Suppressor macrophage treated with lipopolysaccharide for 1 hour (primary cell): ENCODE results near the gene SPDYE17.
A peak's percentile ranks its signal among the peaks of the same experiment; 100 is the strongest.
"Not testable (repeated sequence)": the region's sequence is repeated elsewhere in the genome, so short reads cannot be mapped to it uniquely, and the experiment has no call there.

ENCODE experiments used
- DNase-seq, 3 donors: peaks; one replicate each; pipeline ENCODE4 v3.0.0-alpha.2; 2020 to 2022

SPDYE17 gene

GRCh38 chr7:77032261-77032660 is at the start of gene SPDYE17:
SPDYE17 (minus strand) TSS chr7:77032361; CDS start chr7:77030570, 1,791 bp downstream.
- DNase-seq: not testable (repeated sequence)

GRCh38 chr7:77080236-77080635 is 48.1 kb upstream of the SPDYE17 start:
- DNase-seq: not testable (repeated sequence)

GRCh38 chr7:77079624-77080023 is 47.5 kb upstream of the SPDYE17 start:
- DNase-seq: not testable (repeated sequence)

GRCh38 chr7:77079112-77079511 is 47.0 kb upstream of the SPDYE17 start:
- DNase-seq: not testable (repeated sequence)

- not testable (repeated sequence) for DNase-seq
Observed at GRCh38 chr7:77077060-77077459, 44.9 kb upstream of the SPDYE17 start.

- DNase-seq: not testable (repeated sequence)
Observed at GRCh38 chr7:77074786-77075396, 42.7 kb upstream of the SPDYE17 start.

- DNase-seq: not testable (repeated sequence)
Observed at GRCh38 chr7:77071108-77071507, 38.9 kb upstream of the SPDYE17 start.

GRCh38 chr7:77065869-77066268 is 33.7 kb upstream of the SPDYE17 start:
- DNase-seq: not testable (repeated sequence)

GRCh38 chr7:77063732-77064131 is 31.6 kb upstream of the SPDYE17 start:
- DNase-seq: not testable (repeated sequence)

- not testable (repeated sequence) for DNase-seq
Observed at GRCh38 chr7:77062557-77062956, 30.4 kb upstream of the SPDYE17 start, which contains the start of gene SPDYE18. SPDYE18 (minus strand) TSS chr7:77062558; CDS start chr7:77060512, 2,046 bp downstream.

- DNase-seq: not testable (repeated sequence)
Observed at GRCh38 chr7:77026349-77026748, 5.8 kb downstream of the SPDYE17 start.

GRCh38 chr7:77010074-77010680 is 22.0 kb downstream of the SPDYE17 start:
- DNase-seq: not testable (repeated sequence)

GRCh38 chr7:77008000-77008399 is 24.2 kb downstream of the SPDYE17 start:
- DNase-seq: peak in 1 of 3 donors; percentile 15

GRCh38 chr7:77006127-77007110 is 25.7 kb downstream of the SPDYE17 start:
- not testable (repeated sequence) for DNase-seq

- DNase-seq: not testable (repeated sequence)
Observed at GRCh38 chr7:77005461-77006057, 26.6 kb downstream of the SPDYE17 start.

- DNase-seq: not testable (repeated sequence)
Observed at GRCh38 chr7:77004151-77004550, 28.0 kb downstream of the SPDYE17 start.

- not testable (repeated sequence) for DNase-seq
Observed at GRCh38 chr7:77003241-77003640, 28.9 kb downstream of the SPDYE17 start.

GRCh38 chr7:77002678-77003233 is 29.4 kb downstream of the SPDYE17 start:
- not testable (repeated sequence) for DNase-seq

GRCh38 chr7:77002104-77002503 is 30.1 kb downstream of the SPDYE17 start:
- not testable (repeated sequence) for DNase-seq

GRCh38 chr7:76999474-77000107 is 32.6 kb downstream of the SPDYE17 start:
- DNase-seq: not testable (repeated sequence)

GRCh38 chr7:76998764-76999450 is 33.3 kb downstream of the SPDYE17 start:
- DNase-seq: peak in 1 of 3 donors; percentile 3
